ENCODE data around the gene TRIM28. TPM values are rescaled to one million over a fixed set of nuclear protein-coding genes. Genes with fewer than 3 reads are reported as not detected.
"Not testable (repeated sequence)": the region's sequence is repeated elsewhere in the genome, so short reads cannot be mapped to it uniquely, and the experiment has no call there.

The TRIM28 gene
- polyA plus RNA-seq, 3 donors = 154 to 206 (median 156) TPM

DNA sequence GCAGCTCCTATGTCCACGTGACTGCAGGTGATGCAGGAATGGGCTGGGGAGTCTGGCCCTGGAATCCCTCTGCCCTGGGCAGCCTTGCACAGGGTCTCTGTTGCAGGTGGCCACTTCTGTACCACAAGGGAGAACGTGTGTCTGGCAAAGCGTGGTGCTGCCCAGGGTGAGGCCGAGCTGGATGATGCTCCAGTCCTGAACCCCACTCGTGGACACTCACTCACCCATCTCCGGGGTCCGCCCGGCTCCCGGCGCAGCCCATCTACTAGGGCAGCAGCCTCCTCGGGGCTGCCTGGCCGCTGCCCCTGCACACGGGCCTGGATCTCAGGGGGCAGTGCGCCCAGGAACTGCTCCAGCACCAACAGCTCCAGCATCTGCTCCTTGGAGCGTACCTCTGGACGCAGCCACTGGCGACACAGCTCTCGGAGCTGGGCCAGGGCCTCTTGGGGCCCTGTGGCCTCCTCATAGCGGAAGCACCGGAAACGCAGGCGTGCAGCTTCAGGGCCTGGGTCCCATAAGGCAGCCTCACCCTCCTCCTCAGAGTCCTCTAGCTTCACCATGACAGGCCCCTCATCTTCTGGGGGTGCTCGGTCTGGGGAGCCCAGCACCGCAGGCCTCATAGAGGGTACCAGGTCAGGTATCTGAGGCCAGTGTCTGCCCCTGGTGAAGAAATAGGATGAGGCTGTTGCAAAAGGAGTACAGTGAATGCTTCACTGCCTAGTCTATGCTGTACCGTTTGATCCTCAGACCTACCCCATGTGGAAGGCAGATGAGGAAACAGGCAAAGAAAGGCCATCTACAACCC, 27.1 kb downstream of the TRIM28 start:
- WGBS, 3 donors = 88 to 91% (median 89%) methylated on average over 24 to 25 of the region's 25 CpGs
- H3K27ac ChIP-seq (ENCODE audit: low read depth, low read length) = no peak overlapping the region

DNA sequence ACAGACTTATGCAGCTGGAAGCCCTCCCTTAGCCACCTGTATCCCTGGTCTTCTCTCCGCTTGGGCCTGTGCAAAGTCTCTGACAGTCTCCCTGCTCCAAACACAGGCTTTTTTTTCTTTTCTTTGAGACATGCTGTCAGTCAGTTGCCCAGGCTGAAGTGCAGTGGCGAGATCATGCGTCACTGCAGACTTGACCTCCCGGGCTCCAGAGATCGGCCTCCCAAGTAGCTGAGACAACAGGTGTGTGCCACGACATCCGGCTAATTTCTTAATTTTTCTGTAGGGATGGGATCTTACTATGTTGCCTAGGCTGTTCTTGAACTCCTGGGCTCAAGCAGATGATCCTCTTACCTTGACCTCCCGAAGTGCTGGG, 27.7 kb downstream of the TRIM28 start:
- H3K27ac ChIP-seq (ENCODE audit: low read depth, low read length) = no peak overlapping the region
- 95 to 96% (median 96%) methylated on average over 8 of the region's 8 CpGs for whole genome bisulfite sequencing, 3 donors

DNA sequence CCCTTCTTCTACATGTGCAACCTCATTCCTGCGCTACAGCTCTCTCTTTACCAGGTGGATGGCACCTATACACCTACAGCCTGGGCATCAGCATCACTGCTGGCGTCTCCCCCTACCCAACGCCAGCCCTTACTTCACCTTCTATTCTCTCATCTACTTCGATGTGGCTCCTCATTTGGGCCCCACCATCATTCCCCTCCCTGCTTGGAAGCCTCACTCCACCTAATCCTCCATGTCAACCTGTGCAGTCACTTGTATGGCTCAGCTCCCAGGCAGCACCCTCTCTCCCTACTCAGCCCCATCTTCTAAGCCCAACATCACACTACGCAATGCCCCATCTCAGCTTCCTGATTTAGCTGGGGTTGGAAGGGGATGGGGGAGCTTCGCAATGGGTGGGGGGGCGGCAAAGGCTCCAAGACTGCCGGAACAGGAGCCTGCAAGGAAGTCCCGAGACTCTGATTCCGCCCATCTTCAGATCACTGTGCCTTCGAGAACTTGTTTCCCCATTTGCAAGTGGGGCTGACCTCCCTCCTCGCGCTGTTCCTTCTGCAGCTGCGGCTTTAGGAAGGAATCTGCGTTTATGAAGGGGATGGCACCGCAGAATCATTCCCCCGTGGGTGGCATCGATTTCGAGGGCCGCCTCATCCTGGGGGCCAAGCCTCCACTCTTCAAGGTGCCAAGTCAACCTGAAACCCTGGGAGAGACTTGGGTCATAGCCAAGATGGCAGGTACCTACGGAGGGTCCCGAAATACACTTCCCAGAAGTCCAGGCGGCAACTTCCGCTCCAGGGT, 28.4 kb downstream of the TRIM28 start:
- WGBS, 3 donors = 34 to 46% (median 38%) methylated on average over 23 to 24 of the region's 24 CpGs

DNA sequence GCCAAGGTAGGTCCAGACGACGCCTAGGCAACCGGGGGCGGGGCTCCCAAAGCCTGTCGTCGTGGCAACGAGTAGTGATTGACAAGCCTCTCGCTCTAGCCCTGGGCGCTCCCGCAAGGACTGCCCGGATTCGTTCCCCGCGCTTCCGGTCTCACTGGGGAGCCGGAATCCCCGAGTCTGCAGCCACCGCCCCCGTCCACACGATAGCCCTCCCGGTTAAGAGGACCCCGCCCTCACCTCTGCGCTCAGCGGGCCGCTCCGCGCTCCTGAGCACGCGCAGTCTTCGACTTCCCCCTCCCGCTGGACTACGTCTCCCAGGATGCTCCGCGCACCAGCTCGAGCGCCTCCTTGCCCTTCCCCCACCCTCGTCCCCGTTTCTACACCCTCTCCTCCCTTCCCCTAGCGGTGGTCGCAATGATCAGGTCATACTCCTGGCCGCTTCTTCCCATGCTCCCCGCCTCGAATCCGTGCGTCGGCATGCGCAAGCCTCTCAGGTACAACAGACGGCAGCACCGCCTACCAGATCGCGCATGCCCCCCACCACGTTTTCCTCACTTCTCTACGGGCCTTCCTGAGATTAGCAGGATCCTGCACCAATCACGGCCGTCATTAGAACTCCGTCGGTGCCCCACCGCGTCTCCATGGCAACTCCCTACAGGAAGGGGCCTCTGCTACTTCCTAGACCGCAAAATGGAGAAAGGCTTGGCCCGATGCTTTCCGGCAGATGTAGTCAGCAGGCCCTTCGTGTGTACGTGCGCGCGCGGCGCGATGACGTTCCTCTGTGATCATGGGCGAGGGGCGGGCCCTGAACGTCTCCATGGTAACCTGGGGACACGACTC, 29.2 kb downstream of the TRIM28 start, which contains the start of gene MZF1:
MZF1 (minus strand) TSS at position 518 of the 840 bp plus-strand sequence. CDS start 1,946 bp downstream, outside the sequence.
- peak within 1 kb of the TSS; percentile 62 for H3K27ac ChIP-seq (ENCODE audit: low read depth, low read length)
- 0 to 1% (median 0%) methylated on average over 75 of the region's 75 CpGs for WGBS, 3 donors

More for the DNA sequence above, 28.4 kb downstream of the TRIM28 start:
- peak overlapping the region; percentile 62 for H3K27ac ChIP-seq (ENCODE audit: low read depth, low read length)

DNA sequence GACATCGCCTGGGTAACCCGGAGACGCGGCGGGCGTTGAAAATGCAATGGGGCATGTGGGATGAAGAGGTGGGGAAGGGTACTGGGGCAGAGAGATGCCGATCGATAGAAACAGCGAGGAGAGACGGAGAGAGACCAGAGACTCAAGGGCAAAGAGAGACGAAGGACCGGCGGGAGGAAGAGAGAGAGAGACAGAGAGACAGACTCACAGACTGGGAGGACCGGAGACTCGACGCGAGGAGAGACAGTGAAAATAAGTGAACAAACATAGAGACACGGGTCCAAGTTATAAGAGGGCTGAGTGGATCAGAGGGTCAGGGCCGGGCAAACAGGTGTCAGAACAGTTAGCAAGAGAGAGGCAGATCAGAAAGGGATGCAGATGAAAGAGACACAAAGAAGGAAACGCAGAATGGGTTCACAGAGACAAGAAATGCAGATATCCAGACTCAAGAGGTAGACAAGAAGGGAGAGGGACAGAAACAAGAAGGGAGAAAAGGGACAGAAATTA, 29.8 kb downstream of the TRIM28 start:
- 1 to 2% (median 2%) methylated on average over 20 of the region's 20 CpGs for WGBS, 3 donors
- H3K27ac ChIP-seq (ENCODE audit: low read depth, low read length) = peak overlapping the region; percentile 45

DNA sequence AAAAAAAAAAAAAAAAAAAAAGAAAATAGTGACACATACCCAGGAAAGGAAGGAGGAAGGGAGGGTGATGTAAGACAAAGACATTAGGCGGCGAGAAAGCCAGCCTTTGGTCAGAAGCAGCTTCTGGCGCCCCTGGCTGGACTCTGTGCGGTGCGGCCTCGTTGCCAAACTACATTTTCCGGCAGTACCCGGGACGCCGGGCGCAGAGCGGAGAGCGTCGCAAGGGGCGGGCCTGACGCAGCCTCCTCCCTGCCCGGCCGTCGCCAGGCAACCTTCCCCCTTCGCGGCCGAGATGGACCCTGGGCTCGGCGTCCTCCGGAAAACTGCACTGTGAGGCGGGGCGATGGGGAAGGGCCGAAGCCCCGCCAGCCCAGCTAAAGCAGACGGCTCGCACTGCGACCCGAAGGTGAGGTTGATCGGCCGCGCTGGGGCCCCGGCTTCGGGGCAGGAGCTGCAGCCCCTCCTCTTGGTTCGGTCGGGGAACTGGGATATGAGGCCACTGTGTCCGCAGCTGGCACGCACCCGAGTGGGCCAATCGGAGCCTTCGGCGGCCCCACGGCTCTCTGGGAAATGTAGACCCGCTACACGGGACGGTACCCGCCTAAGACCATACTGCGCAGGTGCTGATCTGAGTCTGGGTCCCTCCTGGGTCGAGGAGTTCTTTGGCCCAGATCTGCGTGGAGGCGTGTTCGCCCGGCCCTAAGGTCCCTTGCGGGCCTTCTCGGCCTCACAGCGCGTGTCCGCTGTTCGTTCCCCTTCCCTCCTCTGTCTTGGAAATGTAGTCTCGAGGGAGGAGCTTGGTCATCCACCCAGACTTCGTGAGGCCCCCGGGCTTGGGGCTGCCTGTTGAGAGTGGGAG, 31.5 kb downstream of the TRIM28 start:
- peak overlapping the region; percentile 47 for H3K27ac ChIP-seq (ENCODE audit: low read depth, low read length)
- WGBS, 3 donors = 0 to 1% (median 0%) methylated on average over 60 to 66 of the region's 66 CpGs

DNA sequence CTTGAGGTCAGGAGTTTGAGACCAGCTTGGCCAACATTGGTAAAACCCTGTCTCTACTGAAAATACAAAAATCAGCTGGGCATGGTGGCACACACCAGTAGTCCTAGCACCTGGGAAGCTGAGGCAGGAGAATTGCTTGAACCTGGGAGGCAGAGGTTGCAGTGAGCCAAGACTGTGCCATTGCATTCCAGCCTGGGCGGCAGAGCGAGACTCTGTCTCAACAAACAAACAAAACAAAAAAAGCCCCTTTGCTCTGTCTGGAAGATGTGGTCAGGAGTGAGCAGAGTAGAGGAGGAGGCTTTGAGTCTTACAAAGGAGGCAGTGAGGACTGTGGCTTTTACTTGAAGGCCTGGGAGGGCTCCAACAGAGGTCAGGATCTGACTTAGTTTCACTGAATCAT, 33.7 kb downstream of the TRIM28 start:
- not testable (repeated sequence) for H3K27ac ChIP-seq (ENCODE audit: low read depth, low read length)
- 91 to 99% (median 97%) methylated on average over 2 of the region's 2 CpGs for WGBS, 3 donors

DNA sequence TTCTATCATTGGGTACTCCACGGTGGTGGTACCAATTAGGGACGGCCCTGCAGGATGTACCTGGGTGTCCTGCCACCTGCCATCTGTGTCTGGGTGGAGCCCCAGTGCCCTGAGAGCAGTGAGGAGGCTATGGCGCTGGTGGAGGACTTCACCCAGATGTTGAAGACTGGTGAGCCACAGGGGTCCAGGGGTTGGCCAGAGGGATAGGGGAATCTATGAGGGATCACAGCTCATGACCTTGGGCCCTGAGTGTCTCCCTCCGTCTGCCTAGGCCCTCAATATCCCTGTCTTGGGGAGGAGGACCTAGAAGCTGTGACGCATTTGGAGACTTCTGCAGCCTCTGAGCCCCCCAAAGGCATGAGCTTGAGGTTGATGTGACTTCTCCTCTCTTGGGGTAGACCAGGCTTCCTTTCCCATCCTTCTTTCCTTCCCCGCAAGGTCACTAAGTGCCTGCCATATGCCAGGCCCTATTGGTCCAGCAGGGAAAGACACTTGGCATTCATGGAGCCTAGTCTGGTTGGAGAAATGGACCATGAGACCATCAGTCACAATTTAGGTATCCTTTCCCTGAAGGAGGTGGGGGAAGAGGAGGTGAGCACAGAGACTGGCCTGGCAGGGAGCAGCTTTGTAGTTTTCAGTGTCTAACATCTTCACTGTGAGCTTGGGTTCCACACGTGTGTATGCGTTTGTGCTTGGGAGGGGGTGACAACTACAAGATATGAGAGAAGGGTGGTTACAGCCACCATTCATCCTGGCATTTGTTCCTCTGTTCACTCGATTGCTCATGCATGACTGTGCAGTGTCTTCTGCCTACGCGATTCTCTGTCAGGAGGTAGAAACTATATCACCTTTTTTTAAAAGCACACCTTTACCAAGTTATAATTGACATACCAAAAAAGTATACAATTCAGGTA, 34.4 kb downstream of the TRIM28 start:
- H3K27ac ChIP-seq (ENCODE audit: low read depth, low read length) = no peak overlapping the region
- WGBS, 3 donors = 88 to 89% (median 89%) methylated on average over 11 of the region's 11 CpGs

DNA sequence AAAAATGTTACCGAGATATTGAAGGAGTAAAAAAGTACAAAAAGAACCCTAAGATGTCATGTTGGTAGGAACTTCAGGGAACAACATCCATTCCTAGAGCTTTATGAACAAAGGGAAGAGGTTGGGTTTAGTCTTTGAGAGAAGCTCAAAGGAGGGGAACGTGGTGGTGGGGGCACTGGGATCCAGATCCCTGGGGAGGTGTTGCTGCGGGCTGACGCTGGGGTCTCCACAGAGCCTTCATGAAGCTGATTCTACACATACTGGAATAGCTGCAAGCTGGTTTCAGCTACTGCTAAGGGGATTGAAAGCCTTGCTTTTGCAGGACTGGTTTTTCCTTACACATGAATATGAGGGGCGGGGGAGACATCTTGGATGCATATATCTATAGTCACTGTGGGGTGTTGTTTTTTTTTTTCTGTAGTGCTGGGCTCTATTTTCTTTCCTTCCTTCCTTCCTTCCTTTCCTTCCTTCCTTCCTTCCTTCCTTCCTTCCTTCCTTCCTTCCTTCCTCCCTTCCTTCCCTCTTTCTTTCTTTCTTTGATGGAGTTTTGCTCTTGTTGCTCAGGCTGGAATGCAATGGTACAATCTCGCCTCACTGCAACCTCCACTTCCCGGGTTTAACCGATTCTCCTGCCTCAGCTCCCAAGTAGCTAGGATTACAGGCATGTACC, 35.7 kb downstream of the TRIM28 start:
- no peak overlapping the region for H3K27ac ChIP-seq (ENCODE audit: low read depth, low read length)

DNA sequence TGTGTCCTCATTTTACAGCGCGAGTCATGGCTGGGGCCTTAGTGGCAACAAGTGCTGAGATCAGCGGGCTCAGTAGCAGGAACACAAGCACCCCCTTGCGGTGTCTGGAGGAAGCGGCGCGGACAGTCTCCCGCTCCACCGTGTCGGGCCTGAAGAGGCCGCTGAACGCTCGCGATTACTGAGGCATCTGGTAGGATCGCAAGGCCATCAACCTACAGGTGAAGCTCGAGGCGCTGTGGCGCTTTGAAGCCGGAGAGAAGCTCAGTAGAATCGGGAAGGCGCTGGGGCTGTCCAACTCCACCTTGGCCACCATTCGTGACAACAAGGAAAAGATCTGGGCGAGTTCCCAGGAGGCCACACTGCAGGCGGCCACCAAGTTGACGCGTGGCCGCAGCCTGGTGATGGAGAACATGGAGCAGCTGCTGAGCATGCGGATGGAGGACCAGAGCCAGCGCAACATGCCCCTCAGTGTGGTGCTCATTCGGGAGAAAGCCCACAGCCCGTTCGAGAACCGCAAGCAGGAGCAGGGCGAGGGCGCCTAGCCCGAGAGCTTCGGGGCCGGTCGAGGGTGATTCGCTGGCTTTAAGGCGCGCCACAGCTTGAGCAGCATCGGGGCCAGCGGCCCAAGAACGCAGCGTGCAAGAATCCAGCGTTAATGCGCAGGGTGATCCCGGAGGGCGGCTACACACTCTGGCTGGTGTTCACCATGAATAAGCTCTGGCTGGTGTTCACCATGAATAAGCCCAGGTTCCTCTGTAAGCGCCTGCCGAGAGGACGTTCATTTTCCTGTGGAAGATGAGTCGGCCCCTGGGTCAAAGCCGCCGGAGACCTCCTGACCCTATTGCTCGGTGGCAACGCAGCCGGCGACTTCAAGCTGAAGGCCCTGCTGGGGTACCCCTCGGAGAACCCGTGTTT, 37.6 kb downstream of the TRIM28 start:
- 67 to 69% (median 68%) methylated on average over 62 of the region's 62 CpGs for WGBS, 3 donors
- no peak overlapping the region for H3K27ac ChIP-seq (ENCODE audit: low read depth, low read length)

More for the DNA sequence above, 35.7 kb downstream of the TRIM28 start:
- WGBS, 3 donors = 86 to 90% (median 90%) methylated on average over 8 of the region's 8 CpGs

DNA sequence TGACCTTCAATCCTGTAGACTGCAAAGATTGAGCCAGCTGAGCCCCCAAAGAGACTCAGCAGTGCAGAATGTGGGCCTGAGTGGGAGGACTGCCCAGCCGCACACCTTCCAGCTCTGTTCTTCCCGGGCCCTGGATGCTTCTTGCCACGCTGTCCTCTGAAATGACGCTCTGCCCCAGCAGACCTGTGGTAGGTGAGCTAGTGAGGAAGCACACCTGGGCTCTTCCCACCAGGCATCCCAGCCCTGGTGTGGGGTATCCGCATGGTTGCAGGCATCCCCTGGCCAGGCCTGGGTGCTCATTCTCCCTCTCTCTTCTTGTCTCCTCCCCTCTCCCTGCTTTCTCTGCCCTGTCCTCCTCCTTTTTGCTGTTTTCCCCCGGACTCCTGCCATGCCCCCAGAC, 39.1 kb downstream of the TRIM28 start:
- H3K27ac ChIP-seq (ENCODE audit: low read depth, low read length) = no peak overlapping the region
- WGBS, 3 donors = 69 to 96% (median 94%) methylated on average over 6 of the region's 6 CpGs

DNA sequence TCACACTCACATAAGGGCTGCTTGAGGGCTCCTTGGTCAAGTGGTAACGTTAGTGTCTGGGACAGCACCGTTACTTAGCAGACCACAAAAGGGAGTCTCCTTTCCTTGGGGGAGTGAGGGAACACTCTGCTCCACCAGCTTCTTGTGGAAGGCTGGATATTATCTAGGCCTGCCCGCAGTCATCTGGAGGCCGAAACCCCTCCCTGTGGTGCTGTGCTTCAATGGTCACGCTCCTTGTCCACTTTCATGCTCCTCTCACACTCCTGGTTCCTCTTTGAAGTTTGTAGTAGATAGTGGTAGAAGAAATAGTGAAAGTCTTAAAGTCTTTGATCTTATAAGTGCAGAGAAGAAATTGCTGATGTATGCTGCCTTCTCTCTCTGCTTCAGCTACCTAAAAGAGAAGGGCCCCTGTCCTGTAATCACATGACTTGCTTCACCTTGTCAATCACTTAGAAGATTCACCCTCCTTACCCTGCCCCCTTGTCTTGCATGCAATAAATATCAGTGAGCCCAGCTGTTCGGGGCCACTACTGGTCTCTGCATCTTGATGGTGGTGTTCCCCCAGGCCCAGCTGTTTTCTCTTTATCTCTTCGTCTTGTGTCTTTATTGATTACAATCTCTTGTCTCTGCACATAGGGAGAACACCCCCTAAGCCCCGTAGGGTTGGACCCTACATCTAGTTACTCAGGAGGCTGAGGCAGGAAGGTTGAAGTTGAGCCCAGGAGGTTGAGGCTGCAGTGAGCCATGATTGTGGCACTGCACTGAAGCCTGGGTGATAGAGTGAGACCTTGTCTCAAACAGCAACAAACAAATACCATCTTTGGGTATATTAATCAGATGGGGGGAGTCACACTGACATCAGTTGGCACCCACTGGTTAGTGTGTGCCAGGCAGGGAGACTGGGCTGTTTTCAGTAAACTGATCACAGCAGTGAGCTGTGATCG, 40.9 kb downstream of the TRIM28 start:
- no peak overlapping the region for H3K27ac ChIP-seq (ENCODE audit: low read depth, low read length)
- WGBS, 3 donors = 89 to 92% (median 90%) methylated on average over 8 to 9 of the region's 9 CpGs

DNA sequence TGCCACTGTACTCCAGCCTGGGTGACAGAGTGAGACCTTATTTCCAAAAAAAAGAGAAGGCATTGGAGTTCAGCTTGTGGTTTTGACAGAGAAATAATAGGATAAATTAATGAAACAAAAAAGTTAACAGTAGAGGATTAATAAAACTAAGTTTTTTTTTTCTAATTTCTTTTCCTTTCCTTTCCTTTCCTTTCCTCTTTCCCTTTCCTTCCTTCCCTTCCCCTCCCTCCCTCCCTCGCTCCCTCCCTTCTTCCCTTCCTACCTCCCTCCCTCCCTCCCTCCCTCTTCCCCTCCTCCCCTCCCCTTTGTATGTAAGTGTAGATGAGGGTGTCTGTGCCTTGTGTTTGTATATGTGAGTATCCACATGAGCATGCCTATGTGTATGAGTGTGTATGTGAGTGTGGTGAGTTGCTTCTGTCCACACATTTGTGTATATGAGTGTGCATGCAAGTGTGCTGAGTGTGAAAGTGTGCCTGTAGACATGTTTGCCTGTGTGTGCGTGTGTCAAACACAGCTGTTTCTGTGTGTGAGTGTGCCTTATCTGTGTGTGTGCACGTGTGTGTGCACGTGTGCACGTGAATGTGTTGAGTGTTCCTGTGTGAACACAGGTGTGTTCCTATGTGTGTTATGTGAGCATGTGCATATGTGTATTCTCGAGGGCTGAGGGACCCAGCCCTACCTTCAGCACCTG, 41.7 kb downstream of the TRIM28 start:
- no peak overlapping the region for H3K27ac ChIP-seq (ENCODE audit: low read depth, low read length)
- 61 to 80% (median 79%) methylated on average over 6 of the region's 6 CpGs for WGBS, 3 donors
